Fibroblast of villous mesenchyme (primary cell): ENCODE measurements around the gene SFMBT2. TPM values are rescaled to one million over a fixed set of nuclear protein-coding genes. Genes with fewer than 3 reads are reported as not detected.
A peak's percentile ranks its signal among the peaks of the same experiment; 100 is the strongest.

Source experiments
- DNase-seq: peaks from one replicate; pipeline ENCODE4 v3.0.0-alpha.2; 2010; ENCODE audit warnings: low read depth
- H3K4me3 ChIP-seq: 2 replicates; pipeline ENCODE4 v1.5.1; 2011; ENCODE audit warnings: low read depth, mild to moderate bottlenecking, low read length
- total RNA-seq: library from RNA; depleted of rRNA; stranded (reverse); fragments of >200 nt; gene quantifications from 2 replicates; pipeline ENCODE4 v1.2.3, GENCODE V29; 2012
- TF ChIP-seq, protein P1 (sequence below): IDR thresholded peaks from 2 replicates; pipeline ENCODE4 v1.5.1; 2012; ENCODE audit warnings: low read depth, mild to moderate bottlenecking, low read length; ENCODE audit not compliant: insufficient read depth

Gene SFMBT2
- total RNA-seq, 1 donor: 1.7 TPM

DNA sequence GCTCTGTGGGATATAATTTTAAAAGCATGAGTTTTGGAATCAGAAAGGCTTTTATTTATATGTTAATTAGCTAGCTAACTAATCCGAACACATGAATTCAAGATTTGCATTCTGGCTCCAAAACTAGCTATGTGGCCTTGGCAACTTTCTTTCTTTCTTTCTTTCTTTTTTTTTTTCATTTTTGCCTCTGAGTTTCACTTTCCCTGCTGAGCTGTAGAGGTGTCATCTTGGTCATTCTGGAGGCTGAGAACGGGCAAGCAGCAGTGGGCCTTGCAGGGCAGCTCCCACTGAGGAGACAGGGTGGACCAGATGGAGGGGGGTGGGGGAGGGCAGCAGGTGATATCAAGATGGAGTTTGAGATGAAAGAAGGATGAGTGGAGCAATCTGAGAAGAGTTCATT is 24.8 kb upstream of the SFMBT2 start:
- TF ChIP-seq, protein P1, sequence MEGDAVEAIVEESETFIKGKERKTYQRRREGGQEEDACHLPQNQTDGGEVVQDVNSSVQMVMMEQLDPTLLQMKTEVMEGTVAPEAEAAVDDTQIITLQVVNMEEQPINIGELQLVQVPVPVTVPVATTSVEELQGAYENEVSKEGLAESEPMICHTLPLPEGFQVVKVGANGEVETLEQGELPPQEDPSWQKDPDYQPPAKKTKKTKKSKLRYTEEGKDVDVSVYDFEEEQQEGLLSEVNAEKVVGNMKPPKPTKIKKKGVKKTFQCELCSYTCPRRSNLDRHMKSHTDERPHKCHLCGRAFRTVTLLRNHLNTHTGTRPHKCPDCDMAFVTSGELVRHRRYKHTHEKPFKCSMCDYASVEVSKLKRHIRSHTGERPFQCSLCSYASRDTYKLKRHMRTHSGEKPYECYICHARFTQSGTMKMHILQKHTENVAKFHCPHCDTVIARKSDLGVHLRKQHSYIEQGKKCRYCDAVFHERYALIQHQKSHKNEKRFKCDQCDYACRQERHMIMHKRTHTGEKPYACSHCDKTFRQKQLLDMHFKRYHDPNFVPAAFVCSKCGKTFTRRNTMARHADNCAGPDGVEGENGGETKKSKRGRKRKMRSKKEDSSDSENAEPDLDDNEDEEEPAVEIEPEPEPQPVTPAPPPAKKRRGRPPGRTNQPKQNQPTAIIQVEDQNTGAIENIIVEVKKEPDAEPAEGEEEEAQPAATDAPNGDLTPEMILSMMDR: no peak
- DNase-seq: no peak
- H3K4me3 ChIP-seq: no peak overlapping the region

DNA sequence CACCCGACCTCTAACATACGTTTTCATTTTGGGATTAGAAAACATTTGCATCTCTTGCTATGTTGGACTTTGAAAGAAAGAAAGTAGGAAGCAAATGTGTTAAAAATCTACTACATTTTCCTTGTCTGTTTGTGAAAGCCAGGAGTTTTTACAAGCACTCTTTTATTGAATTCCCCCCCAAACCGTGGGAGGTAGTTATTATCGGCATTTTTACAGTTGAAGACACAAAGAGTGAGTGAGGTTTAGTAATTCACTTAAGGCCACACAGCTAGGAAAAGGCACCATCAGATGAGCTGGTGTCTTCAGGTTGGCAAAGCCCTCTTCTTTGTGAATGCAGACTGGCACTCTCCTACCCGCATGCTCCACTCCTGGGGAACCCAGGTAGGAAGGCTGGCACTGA is 23.5 kb upstream of the SFMBT2 start:
- DNase-seq: no peak
- TF ChIP-seq, protein P1: no peak

DNA sequence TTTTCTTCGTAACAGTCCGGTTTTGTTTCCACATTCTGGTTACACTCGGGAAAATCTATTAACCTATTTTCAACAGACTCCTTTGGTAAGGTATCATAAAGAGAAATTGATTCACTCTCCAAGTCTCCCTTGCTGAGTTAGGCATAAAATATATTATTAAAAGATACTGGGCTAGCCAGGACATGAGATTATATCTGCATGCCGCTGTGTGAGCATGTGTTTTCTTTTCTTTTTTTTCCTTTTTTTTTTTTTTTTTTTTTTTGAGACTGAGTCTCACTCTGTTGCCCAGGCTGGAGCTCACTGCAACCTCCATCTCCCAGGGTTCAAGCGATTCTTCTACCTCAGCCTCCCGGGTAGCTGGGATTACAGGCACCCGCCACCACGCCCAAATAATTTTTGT is 23.0 kb upstream of the SFMBT2 start:
- no peak overlapping the region for H3K4me3 ChIP-seq
- TF ChIP-seq, protein P1: no peak
- DNase-seq: no peak

More for the DNA sequence above, 23.5 kb upstream of the SFMBT2 start:
- no peak overlapping the region for H3K4me3 ChIP-seq

DNA sequence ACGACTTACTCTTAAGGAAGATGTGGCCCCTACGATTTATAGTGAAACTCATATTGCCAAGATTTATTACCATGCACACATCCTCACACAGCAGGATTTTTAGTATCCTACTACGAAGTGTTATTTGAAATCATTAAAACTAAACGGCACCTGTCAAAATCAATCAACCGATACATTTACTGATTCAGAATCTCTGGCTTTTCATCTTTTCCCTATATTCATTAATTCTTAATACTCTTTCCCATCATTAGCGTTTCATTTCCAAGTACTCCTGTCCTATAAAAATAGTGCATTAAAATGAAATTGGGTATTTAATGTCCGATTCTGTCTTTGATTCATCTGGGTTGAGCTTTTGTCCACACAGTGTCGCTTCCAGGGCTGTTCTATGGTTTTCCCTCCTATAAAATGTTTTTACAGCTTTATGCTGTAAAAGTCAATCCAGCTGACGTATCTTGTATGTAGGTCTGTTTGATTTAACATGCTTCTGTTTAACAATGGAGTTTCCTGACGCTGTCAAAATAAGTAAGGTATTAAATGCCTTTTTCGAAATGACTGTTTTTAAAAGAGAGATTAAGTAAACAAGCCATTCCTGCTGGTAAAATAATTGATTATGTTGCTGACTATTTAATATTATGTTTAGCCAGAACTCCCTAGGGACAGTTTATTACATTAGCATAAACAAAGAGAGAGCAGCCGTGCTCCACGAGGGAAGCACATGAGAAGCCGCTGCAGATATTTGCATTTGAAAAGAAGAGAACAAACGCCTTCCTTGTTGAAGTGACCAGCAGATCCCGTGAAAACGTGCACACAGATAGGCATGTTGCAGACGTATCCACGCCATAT is 22.3 kb upstream of the SFMBT2 start:
- TF ChIP-seq, protein P1: no peak
- peak; percentile 45 for DNase-seq
- no peak overlapping the region for H3K4me3 ChIP-seq

DNA sequence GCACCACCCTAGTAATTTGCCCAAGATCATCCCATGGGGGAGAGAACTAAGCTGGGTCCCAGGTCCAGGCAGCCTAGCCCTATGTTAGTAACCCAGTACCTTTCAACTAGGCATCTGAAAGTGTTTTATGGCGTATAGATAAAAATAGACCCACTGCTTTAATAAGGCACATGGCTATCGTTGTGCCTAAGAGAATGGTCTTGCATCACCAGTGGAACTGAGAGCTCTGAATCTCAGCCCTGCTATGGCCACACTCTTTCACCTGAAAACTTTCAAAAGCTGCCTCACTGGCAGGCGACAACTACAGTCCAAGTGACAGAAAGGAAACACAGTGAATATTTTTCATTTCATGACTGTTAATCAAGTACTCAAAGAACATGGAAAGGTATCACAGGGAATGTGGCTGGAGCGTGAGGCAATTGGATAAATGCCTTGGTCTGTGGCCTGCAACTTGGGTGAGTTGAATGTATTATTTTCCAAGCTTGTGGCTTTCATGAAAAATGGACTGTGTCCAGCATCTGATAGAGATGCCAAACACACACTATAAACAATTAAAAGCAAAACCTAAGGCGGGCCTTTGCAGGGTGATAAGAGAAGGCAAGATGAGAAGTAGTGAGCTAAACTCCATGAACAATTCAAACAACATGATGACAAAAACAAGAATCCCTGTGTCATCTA is 18.0 kb upstream of the SFMBT2 start:
- TF ChIP-seq, protein P1: no peak
- no peak overlapping the region for H3K4me3 ChIP-seq
- no peak for DNase-seq

DNA sequence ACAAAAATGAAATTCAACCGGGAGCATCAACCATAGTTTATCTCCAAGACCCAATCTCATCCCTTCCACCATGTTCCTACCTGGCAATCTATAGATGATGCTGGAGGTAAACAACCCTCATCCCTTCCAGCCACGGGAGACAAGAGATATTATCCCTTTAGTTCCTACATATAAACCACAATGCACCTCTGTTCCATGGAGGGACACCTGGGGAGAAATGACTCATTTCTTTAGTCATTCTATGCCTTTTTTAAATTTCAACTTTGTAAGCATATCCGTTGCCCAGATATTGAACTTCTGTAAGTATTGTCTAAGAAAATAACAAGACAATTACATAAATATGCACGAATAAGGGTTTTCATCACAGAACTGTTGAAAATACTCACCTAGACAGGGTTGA is 15.5 kb upstream of the SFMBT2 start:
- no peak overlapping the region for H3K4me3 ChIP-seq
- DNase-seq: no peak
- TF ChIP-seq, protein P1: no peak
